ENCODE measurements around the gene CHMP4A. TPM values are rescaled to one million over a fixed set of nuclear protein-coding genes. Genes with fewer than 3 reads are reported as not detected.

Gene CHMP4A
- total RNA-seq (2021; ENCODE audit: unreplicated experiment) (34.6 TPM), Bru-seq, nascent RNA (percentile 96 among the genes with signal in this experiment), BruChase-seq, experiment 1, labeled RNA remaining after a 6-hour chase (percentile 94 among the genes with signal in this experiment), BruChase-seq, experiment 2, labeled RNA remaining after a 2-hour chase (percentile 97 among the genes with signal in this experiment)
- 52.0 and 53.9 TPM in 2 replicates for polyA plus RNA-seq (2012)
- long read RNA-seq, transcript CHMP4A-201 (6 exons, 1,393 nt) = major isoform, 58 of 70 reads
- long read RNA-seq, partial matches to known transcripts = 6 of 70 reads
- long read RNA-seq, other reads (novel, unspliced or antisense) = 5 of 70 reads

- DNase-seq (ENCODE audit: low read depth, low spot score) = peak; percentile 95
- H3K79me2 ChIP-seq (ENCODE audit: insufficient read depth, low read length) = peaks cover 11% of the 10 kb centered on the region; the same call in 1 of the 2 replicates
- intact Hi-C loops (cut with micrococcal nuclease) = loop anchor here (5.0 to 10.0 kb wide), 2 partner anchors 101 to 222 kb away; partner anchors contain the start of genes DCAF11 and NRL
- ATAC-seq = peak; percentile 89
- H3K4me3 ChIP-seq (replicated peaks in 1 of 2; ENCODE audit: low read depth in 1 of 2, low read length in 2 of 2) = peak within 1 kb of the TSS; percentile 51 to 89
- H2AFZ ChIP-seq (ENCODE audit: low read depth, low read length, poor library complexity, severe bottlenecking) = no peak within 1 kb of the TSS
- H3K36me3 ChIP-seq (ENCODE audit: control insufficient read depth in 1 of 2, insufficient read depth in 2 of 2, low read length in 2 of 2) = peaks cover 9 to 18% of the 10 kb centered on the region in 2 experiments; a peak in 2 of 4 replicates
- no peaks in the 10 kb centered on the region for H3K9me2 ChIP-seq (ENCODE audit: insufficient read depth)
- H3K9me3 ChIP-seq (ENCODE audit: control insufficient read depth in 1 of 2, insufficient read depth in 1 of 2, low read depth in 1 of 2, low read length in 2 of 2) = no peaks in the 10 kb centered on the region
- RAD21 ChIA-PET (ENCODE audit: low non-redundant PET in 1 of 2, low total read pairs in 2 of 2, uncharacterized antibody in 2 of 2, unreplicated experiment in 2 of 2) = interaction anchor here in 1 of 2 experiments (1.0 kb wide), 1 partner anchor 30 kb away, joined by 3 read pairs; the partner anchor contains the start of gene TINF2
- CTCF ChIA-PET = interaction anchor here (0.6 to 2.6 kb wide), 7 partner anchors 29 to 155 kb away, joined by 3 to 9 read pairs (median 4); partner anchors contain the start of genes CIDEB, IRF9 and TINF2
- no peaks in the 10 kb centered on the region for H4K20me1 ChIP-seq (ENCODE audit: insufficient read depth)
- peak within 1 kb of the TSS; percentile 87 for H3K4me2 ChIP-seq (ENCODE audit: low read length)
- POLR2A ChIA-PET = interaction anchor here (0.7 to 1.5 kb wide), 10 partner anchors 13 to 218 kb away, joined by 3 to 8 read pairs (median 4); partner anchors contain the start of genes DHRS1, IPO4, IRF9 and NOP9
- H3K9ac ChIP-seq (ENCODE audit: low read length) = peak within 1 kb of the TSS; percentile 96
- no TSS peak for BruUV-seq (replicated peaks)
- no peaks in the 10 kb centered on the region for H3K27me3 ChIP-seq (ENCODE audit: insufficient read depth, low read length)
- H3K4me1 ChIP-seq (ENCODE audit: control insufficient read depth in 1 of 2, insufficient read depth in 2 of 2, low read length in 2 of 2) = peaks cover 22 to 29% of the 10 kb centered on the region in 2 experiments
- TF ChIP-seq SRF (IDR thresholded peaks at IDR 0.05; ENCODE audit: low read depth) = peak; percentile 82
- peak; percentile 85 for TF ChIP-seq SIN3A (IDR thresholded peaks at IDR 0.05; ENCODE audit: low read depth)
- peak; percentile 67; the same call in 1 of the 2 replicates for TF ChIP-seq EGR1 (IDR thresholded peaks at IDR 0.05; ENCODE audit: low read depth)
- peak; percentile 93 for TF ChIP-seq SP1 (IDR thresholded peaks at IDR 0.05; ENCODE audit: low read depth)
- TF ChIP-seq ZBTB33 (IDR thresholded peaks at IDR 0.05; ENCODE audit: extremely low read depth, insufficient replicate concordance, low read length) = peak; percentile 85
- peak; percentile 89 for TF ChIP-seq MAX (IDR thresholded peaks at IDR 0.05)
- TF ChIP-seq ZFX (IDR thresholded peaks at IDR 0.05) = no peak
- TF ChIP-seq, protein P1, sequence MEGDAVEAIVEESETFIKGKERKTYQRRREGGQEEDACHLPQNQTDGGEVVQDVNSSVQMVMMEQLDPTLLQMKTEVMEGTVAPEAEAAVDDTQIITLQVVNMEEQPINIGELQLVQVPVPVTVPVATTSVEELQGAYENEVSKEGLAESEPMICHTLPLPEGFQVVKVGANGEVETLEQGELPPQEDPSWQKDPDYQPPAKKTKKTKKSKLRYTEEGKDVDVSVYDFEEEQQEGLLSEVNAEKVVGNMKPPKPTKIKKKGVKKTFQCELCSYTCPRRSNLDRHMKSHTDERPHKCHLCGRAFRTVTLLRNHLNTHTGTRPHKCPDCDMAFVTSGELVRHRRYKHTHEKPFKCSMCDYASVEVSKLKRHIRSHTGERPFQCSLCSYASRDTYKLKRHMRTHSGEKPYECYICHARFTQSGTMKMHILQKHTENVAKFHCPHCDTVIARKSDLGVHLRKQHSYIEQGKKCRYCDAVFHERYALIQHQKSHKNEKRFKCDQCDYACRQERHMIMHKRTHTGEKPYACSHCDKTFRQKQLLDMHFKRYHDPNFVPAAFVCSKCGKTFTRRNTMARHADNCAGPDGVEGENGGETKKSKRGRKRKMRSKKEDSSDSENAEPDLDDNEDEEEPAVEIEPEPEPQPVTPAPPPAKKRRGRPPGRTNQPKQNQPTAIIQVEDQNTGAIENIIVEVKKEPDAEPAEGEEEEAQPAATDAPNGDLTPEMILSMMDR (IDR thresholded peaks at IDR 0.05 in 2 of 3, conservative IDR thresholded peaks at IDR 0.05 in 1 of 3; ENCODE audit: borderline replicate concordance in 1 of 3, insufficient read depth in 1 of 3, low read depth in 2 of 3, low read length in 2 of 3) = 0 out of 6 replicates have a peak, but pooled peaks of 1 of the 3 experiments have one; percentile 12
- TF ChIP-seq POLR2AphosphoS5 (IDR thresholded peaks at IDR 0.05; ENCODE audit: low read depth, low read length) = peak; percentile 90
- no peak for TF ChIP-seq EZH2 (IDR thresholded peaks at IDR 0.05)
- TF ChIP-seq, protein P2, sequence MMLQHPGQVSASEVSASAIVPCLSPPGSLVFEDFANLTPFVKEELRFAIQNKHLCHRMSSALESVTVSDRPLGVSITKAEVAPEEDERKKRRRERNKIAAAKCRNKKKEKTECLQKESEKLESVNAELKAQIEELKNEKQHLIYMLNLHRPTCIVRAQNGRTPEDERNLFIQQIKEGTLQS (IDR thresholded peaks at IDR 0.05) = no peak
- TF ChIP-seq ELF1 (IDR thresholded peaks at IDR 0.05; ENCODE audit: borderline replicate concordance, low read depth) = peak; percentile 95
- TF ChIP-seq RAD21 (IDR thresholded peaks at IDR 0.05; ENCODE audit: low read depth) = no peak
- TF ChIP-seq POLR2A (IDR thresholded peaks at IDR 0.05; ENCODE audit: borderline replicate concordance, extremely low read depth, insufficient read depth, insufficient read length) = peak; percentile 77
- TF ChIP-seq ZNF274 (IDR thresholded peaks at IDR 0.05; ENCODE audit: low read depth, low read length) = no peak
- H3K27ac ChIP-seq (ENCODE audit: low read depth, low read length) = peak within 1 kb of the TSS; percentile 96
Observed at GRCh38 chr14:24212924-24213865, at the start of gene CHMP4A. Gene CHMP4A (minus strand): TSS chr14:24213488. CDS start chr14:24213439, 49 bp downstream.

Measured in HCT116 (cell line).